GM12878 (cell line): ENCODE data around the gene TEX54. TPM values are rescaled to one million over a fixed set of nuclear protein-coding genes. Genes with fewer than 3 reads are reported as not detected.

Source experiments
- ASH2L ChIP-seq: fragments of 300-600, 200-600 bp; sonication (generic); IDR thresholded peaks from 2 replicates; pipeline ENCODE4 v1.6.1; 2017; ENCODE audit warnings: low read depth, mild to moderate bottlenecking, borderline replicate concordance
- ATF3 ChIP-seq: IDR thresholded peaks from 2 replicates; pipeline ENCODE4 v1.6.1; 2011; ENCODE audit warnings: low read depth, mild to moderate bottlenecking, low read length, moderate library complexity, borderline replicate concordance; ENCODE audit errors: extremely low read depth
- CBFB ChIP-seq: IDR thresholded peaks from 2 replicates; pipeline ENCODE4 v1.6.1; 2016; ENCODE audit warnings: antibody characterized with exemption, low read depth
- CTCF ChIP-seq, 3 experiments: IDR thresholded peaks in 2 of 3; conservative IDR thresholded peaks in 1 of 3; 2 replicates each; pipeline ENCODE4 v1.5.1; 2011; ENCODE audit warnings: low read depth in 3 of 3, low read length in 3 of 3, mild to moderate bottlenecking in 3 of 3, control low read depth in 2 of 3, moderate library complexity in 2 of 3, inconsistent platforms in 1 of 3, mixed read lengths in 1 of 3; ENCODE audit not compliant: control insufficient read depth in 2 of 3, insufficient read depth in 1 of 3; ENCODE audit errors: extremely low read depth in 1 of 3
- E2F8 ChIP-seq: fragments of 450-650 bp; IDR thresholded peaks from 2 replicates; pipeline ENCODE4 v1.6.1; 2018; ENCODE audit warnings: mild to moderate bottlenecking, low read depth, moderate library complexity; ENCODE audit not compliant: partially characterized antibody
- ETV6 ChIP-seq, 2 experiments: fragments of 450-650 bp in 1 of 2; IDR thresholded peaks in 1 of 2; conservative IDR thresholded peaks in 1 of 2; 2 replicates each; pipeline ENCODE4 v1.6.1; 2014; ENCODE audit warnings: antibody characterized with exemption in 1 of 2, borderline replicate concordance in 1 of 2, low read depth in 1 of 2, mild to moderate bottlenecking in 1 of 2, moderate library complexity in 1 of 2
- IRF5 ChIP-seq: fragments of 450-650 bp; IDR thresholded peaks from 2 replicates; pipeline ENCODE4 v1.6.1; 2017; ENCODE audit warnings: borderline replicate concordance
- NFYB ChIP-seq: IDR thresholded peaks from 2 replicates; pipeline ENCODE4 v1.6.1; 2011; ENCODE audit warnings: low read depth, mild to moderate bottlenecking, low read length, improper control_type of control experiment, moderate library complexity; ENCODE audit not compliant: insufficient read depth
- PBX3 ChIP-seq: IDR thresholded peaks from 2 replicates; pipeline ENCODE4 v1.6.1; 2011; ENCODE audit warnings: mild to moderate bottlenecking, low read depth, low read length, moderate library complexity; ENCODE audit not compliant: insufficient replicate concordance
- PML ChIP-seq: IDR thresholded peaks from 2 replicates; pipeline ENCODE4 v1.6.1; 2012; ENCODE audit warnings: low read length, inconsistent platforms
- PRDM15 ChIP-seq: fragments of 450-650 bp; formaldehyde crosslinking; IDR thresholded peaks from 2 replicates; pipeline ENCODE4 v1.4.0; 2020; ENCODE audit warnings: mild to moderate bottlenecking, moderate library complexity
- RAD21 ChIP-seq: IDR thresholded peaks from 2 replicates; pipeline ENCODE4 v1.6.1; 2011; ENCODE audit warnings: mild to moderate bottlenecking, low read depth, low read length, moderate library complexity; ENCODE audit not compliant: insufficient read depth
- SRF ChIP-seq, 2 experiments: IDR thresholded peaks; 2 replicates each; pipeline ENCODE4 v1.6.1; 2011; ENCODE audit warnings: low read depth in 2 of 2, low read length in 2 of 2, mild to moderate bottlenecking in 1 of 2, moderate library complexity in 1 of 2
- STAT1 ChIP-seq: fragments of 450-650 bp; conservative IDR thresholded peaks from 2 replicates; pipeline ENCODE4 v1.6.1; 2014; ENCODE audit warnings: antibody characterized with exemption, mild to moderate bottlenecking
- ZNF217 ChIP-seq: fragments of 450-650 bp; IDR thresholded peaks from 2 replicates; pipeline ENCODE4 v1.6.1; 2017; ENCODE audit warnings: antibody characterized with exemption, mild to moderate bottlenecking
- ZNF24 ChIP-seq: fragments of 450-650 bp; IDR thresholded peaks from 2 replicates; pipeline ENCODE4 v1.6.1; 2017; ENCODE audit warnings: antibody characterized with exemption, mild to moderate bottlenecking
- ZSCAN29 ChIP-seq: fragments of 450-650 bp; IDR thresholded peaks from 2 replicates; pipeline ENCODE4 v1.6.1; 2017; ENCODE audit warnings: mild to moderate bottlenecking, moderate library complexity
- polyA plus RNA-seq, 11 experiments: library from polyadenylated mRNA; depleted of rRNA in 4 of 11; unstranded in 6 of 11; stranded (reverse) in 5 of 11; fragments of >200 nt; fragmentation: Nextera tagmentation in 4 of 11; fragmentation: Illumina TruSeq in 1 of 11; extraction: Ambion mirVana in 4 of 11; extraction: Trizol in 1 of 11; gene quantifications; 1 replicate in 1 of 11; 2 replicates in 10 of 11; pipeline versions ENCODE4 v1.2.1 to v1.2.3, GENCODE V29; 2011 to 2016; ENCODE audit warnings: inconsistent platforms in 2 of 11, missing spikeins in 2 of 11, low read depth in 1 of 11
- total RNA-seq, 4 experiments: library from RNA; depleted of rRNA in 3 of 4; stranded (reverse); fragments of >200 nt in 3 of 4; fragmentation: Illumina TruSeq in 1 of 4; extraction: Trizol in 1 of 4; gene quantifications; 2 replicates each; pipeline versions ENCODE4 v1.2.1 to v1.2.3, GENCODE V29; 2013 to 2021

Gene TEX54
- total and polyA plus RNA-seq, 10 of the 15 experiments (the other 5 are each of a cell fraction or from before 2014, with no cell fraction given), result 0.38 to 0.68 (median 0.51) TPM; not detected in 7

- TF ChIP-seq CTCF (IDR thresholded peaks at IDR 0.05 in 2 of 3, conservative IDR thresholded peaks at IDR 0.05 in 1 of 3; ENCODE audit: control insufficient read depth in 2 of 3, extremely low read depth in 1 of 3, insufficient read depth in 1 of 3, low read depth in 3 of 3, low read length in 3 of 3), result no peak
- TF ChIP-seq CBFB, result no peak
- no peak for TF ChIP-seq IRF5
- no peak for TF ChIP-seq ZNF24
- no peak for TF ChIP-seq PML
- TF ChIP-seq NFYB, result no peak
- no peak for TF ChIP-seq RAD21
- TF ChIP-seq ASH2L, result no peak
- no peak for TF ChIP-seq ATF3
- no peak for TF ChIP-seq E2F8
- TF ChIP-seq SRF (IDR thresholded peaks at IDR 0.05; ENCODE audit: low read depth in 2 of 2, low read length in 2 of 2), result no peak
- TF ChIP-seq PBX3, result no peak
- no peak for TF ChIP-seq ZSCAN29
- TF ChIP-seq PRDM15 (CRISPR knock-in tag), result no peak
- peak; percentile 4; the same call in 1 of the 2 replicates for TF ChIP-seq ZNF217
- no peak for TF ChIP-seq ETV6 (conservative IDR thresholded peaks at IDR 0.05 in 1 of 2, IDR thresholded peaks at IDR 0.05 in 1 of 2; ENCODE audit: borderline replicate concordance in 1 of 2, low read depth in 1 of 2)
- TF ChIP-seq STAT1, result no peak
These were observed 47.7 kb upstream of the TEX54 start (continued) for GRCh38 chr11:62880231-62880802.
